Spleen (tissue), 7 donors: ENCODE results near the gene PKD1L1.

Experiments
- POLR2A ChIP-seq, 3 donors: fragments of 450-650 bp; IDR thresholded peaks; one replicate each; pipeline ENCODE4 v1.5.1; 2017; ENCODE audit warnings: antibody characterized with exemption in 3 of 3, mild to moderate bottlenecking in 1 of 3
- POLR2AphosphoS5 ChIP-seq, 3 donors: sonication (generic); formaldehyde crosslinking; IDR thresholded peaks; one replicate each; pipeline ENCODE4 v1.5.1; 2017; ENCODE audit warnings: antibody characterized with exemption in 3 of 3
- TF ChIP-seq, protein P1 (sequence below), 11 experiments: fragments of 200-600 bp in 7 of 11; fragments of 450-650 bp in 4 of 11; sonication (generic) in 4 of 11; IDR thresholded peaks in 8 of 11; conservative IDR thresholded peaks in 3 of 11; 1 replicate in 7 of 11; 2 replicates in 4 of 11; pipeline versions ENCODE4 v1.4.0 to v1.8.0; 2016 to 2021; ENCODE audit warnings: antibody characterized with exemption in 11 of 11, inconsistent platforms in 4 of 11, mild to moderate bottlenecking in 1 of 11
- donor health status: DM: no; HTN: no; CAD: no; lungs with moderate emphysema.
- donor health status: DM: no; HTN: no; CAD: no.
- donor health status: DM: no; HTN: no; CAD: no.

DNA sequence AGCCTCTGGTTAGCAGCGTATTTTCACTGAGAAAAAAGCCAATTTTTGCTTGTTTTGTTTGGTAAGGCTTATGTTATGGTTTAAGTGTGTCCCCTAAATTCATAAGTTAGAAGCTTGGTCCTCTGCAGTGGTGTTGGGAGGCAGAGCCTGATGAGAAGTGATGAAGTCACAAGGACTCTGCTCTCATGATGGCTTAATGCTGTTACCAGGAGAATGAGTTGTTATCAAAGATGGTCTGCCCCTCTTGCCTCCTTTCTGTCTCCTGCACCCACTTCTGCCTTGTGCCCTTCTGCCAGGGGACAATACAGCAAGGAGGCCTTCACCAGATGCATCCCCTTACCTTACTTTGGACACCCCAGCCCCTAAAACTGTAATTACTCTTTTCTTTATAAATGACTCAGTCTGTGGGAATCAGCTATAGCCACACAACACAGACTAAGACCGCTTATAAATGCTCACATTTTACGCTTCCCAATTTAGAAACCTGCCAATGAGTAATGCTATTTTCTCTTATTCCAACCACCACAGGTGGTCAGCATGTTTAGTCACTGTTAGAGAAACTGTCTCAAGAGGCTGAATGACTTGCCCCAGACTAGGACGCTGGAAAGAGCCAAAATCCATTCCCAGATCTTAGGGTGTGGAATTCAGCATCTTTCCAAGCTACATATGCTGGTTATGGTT is 6.1 kb upstream of the PKD1L1 start:
- TF ChIP-seq POLR2A (IDR thresholded peaks at IDR 0.05) (no peak), POLR2AphosphoS5 (IDR thresholded peaks at IDR 0.05) (peak in 1 of 3 donors; percentile 11)
- TF ChIP-seq, protein P1, sequence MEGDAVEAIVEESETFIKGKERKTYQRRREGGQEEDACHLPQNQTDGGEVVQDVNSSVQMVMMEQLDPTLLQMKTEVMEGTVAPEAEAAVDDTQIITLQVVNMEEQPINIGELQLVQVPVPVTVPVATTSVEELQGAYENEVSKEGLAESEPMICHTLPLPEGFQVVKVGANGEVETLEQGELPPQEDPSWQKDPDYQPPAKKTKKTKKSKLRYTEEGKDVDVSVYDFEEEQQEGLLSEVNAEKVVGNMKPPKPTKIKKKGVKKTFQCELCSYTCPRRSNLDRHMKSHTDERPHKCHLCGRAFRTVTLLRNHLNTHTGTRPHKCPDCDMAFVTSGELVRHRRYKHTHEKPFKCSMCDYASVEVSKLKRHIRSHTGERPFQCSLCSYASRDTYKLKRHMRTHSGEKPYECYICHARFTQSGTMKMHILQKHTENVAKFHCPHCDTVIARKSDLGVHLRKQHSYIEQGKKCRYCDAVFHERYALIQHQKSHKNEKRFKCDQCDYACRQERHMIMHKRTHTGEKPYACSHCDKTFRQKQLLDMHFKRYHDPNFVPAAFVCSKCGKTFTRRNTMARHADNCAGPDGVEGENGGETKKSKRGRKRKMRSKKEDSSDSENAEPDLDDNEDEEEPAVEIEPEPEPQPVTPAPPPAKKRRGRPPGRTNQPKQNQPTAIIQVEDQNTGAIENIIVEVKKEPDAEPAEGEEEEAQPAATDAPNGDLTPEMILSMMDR (IDR thresholded peaks at IDR 0.05 in 8 of 11, conservative IDR thresholded peaks at IDR 0.05 in 3 of 11) = no peak
